HG03575 (cell line): ENCODE data around the gene ZNF516.

Experiments
- ATAC-seq: cut with Tn5 transposase; IDR thresholded peaks from one replicate; pipeline ENCODE4 v1.9.1; 2021; ENCODE audit not compliant: unreplicated experiment, insufficient number of reproducible peaks, low FRiP score; ENCODE audit errors: extremely low read depth

Gene ZNF516

GRCh38 chr18:76447258-76447890 lies 47.7 kb downstream of the ZNF516 start:
- no peak for ATAC-seq

- no peak for ATAC-seq
Measured at GRCh38 chr18:76446321-76447257, 48.5 kb downstream of the ZNF516 start.

- no peak for ATAC-seq
Measured at GRCh38 chr18:76445741-76446232, 49.3 kb downstream of the ZNF516 start.

GRCh38 chr18:76445275-76445674 lies 49.8 kb downstream of the ZNF516 start:
- no peak for ATAC-seq

- no peak for ATAC-seq
Measured at GRCh38 chr18:76444446-76445105, 50.5 kb downstream of the ZNF516 start.

- no peak for ATAC-seq
Measured at GRCh38 chr18:76443519-76444445, 51.3 kb downstream of the ZNF516 start.

GRCh38 chr18:76442413-76443171 lies 52.5 kb downstream of the ZNF516 start:
- ATAC-seq: no peak

GRCh38 chr18:76441668-76442412 lies 53.2 kb downstream of the ZNF516 start:
- no peak for ATAC-seq

- no peak for ATAC-seq
Measured at GRCh38 chr18:76441002-76441667, 53.9 kb downstream of the ZNF516 start.

- no peak for ATAC-seq
Measured at GRCh38 chr18:76437910-76438309, 57.1 kb downstream of the ZNF516 start.

GRCh38 chr18:76437011-76437410 lies 58.0 kb downstream of the ZNF516 start:
- no peak for ATAC-seq

GRCh38 chr18:76436342-76436741 lies 58.7 kb downstream of the ZNF516 start:
- ATAC-seq: no peak

- ATAC-seq: no peak
Measured at GRCh38 chr18:76435316-76435989, 59.6 kb downstream of the ZNF516 start.

GRCh38 chr18:76434452-76434851 lies 60.6 kb downstream of the ZNF516 start:
- ATAC-seq: no peak

- ATAC-seq: no peak
Measured at GRCh38 chr18:76433788-76434187, 61.3 kb downstream of the ZNF516 start.

GRCh38 chr18:76432970-76433767 lies 61.9 kb downstream of the ZNF516 start:
- no peak for ATAC-seq
